Measurements from ENCODE around the gene MROH7. TPM values are rescaled to one million over a fixed set of nuclear protein-coding genes. Genes with fewer than 3 reads are reported as not detected.

The MROH7 gene
- total and polyA plus RNA-seq, 2 of the 13 experiments (the other 11 are each of a cell fraction or from before 2014, with no cell fraction given), result 0.09 TPM

- Histone ChIP-seq H3K4me3 (replicated peaks in 1 of 3; ENCODE audit: insufficient read depth in 1 of 3, low read depth in 2 of 3, low read length in 3 of 3) (no peak overlapping the region), H3K36me3 (replicated peaks in 1 of 2; ENCODE audit: control insufficient read depth in 1 of 2, insufficient read depth in 2 of 2, low read length in 2 of 2) (no peaks in the 10 kb centered on the region), H2AFZ (ENCODE audit: low read length) (no peak overlapping the region), H3K79me2 (ENCODE audit: insufficient read depth, low read length) (no peaks in the 10 kb centered on the region), H3K27ac (ENCODE audit: extremely low read length, insufficient read depth, low read length) (no peak overlapping the region), H3K9me3 (ENCODE audit: low read length) (no peaks in the 10 kb centered on the region), H4K20me1 (ENCODE audit: insufficient read depth, low read length) (no peaks in the 10 kb centered on the region), H3K4me1 (ENCODE audit: insufficient read depth, low read length) (peaks cover 7% of the 10 kb centered on the region), H3K27me3 (ENCODE audit: control insufficient read depth in 1 of 2, insufficient read depth in 2 of 2, low read length in 2 of 2) (peaks cover 0 to 18% of the 10 kb centered on the region in 2 experiments; a peak in 1 of 5 replicates), H3K9ac (ENCODE audit: insufficient read depth, low read depth, low read length) (no peak overlapping the region), H3K4me2 (ENCODE audit: low read depth, low read length) (no peak overlapping the region)
- no peak for ATAC-seq
- no CpG with 5 or more reads among the region's 8 CpGs for WGBS (ENCODE audit: low lambda C conversion rate)
- POLR2A ChIA-PET, result no interaction called here
- BruUV-seq (replicated peaks), result no TSS peak
- CTCF ChIA-PET (ENCODE audit: low intra/inter-chr PET ratio, low total read pairs), result no interaction called here
- FAIRE-seq, result no peak
- DNase-seq (ENCODE audit: low spot score), result no peak
- in situ Hi-C loops (cut with HindIII; ENCODE audit: extremely low pct_ligation_motif_present, low pct_unique_long_range_greater_than_20kb) (no loop called here), intact Hi-C loops (cut with micrococcal nuclease; ENCODE audit: unreplicated experiment) (no loop called here)
- TF ChIP-seq ZNF136 (CRISPR knock-in tag; IDR thresholded peaks at IDR 0.05; ENCODE audit: low read depth) (no peak), CHD4 (IDR thresholded peaks at IDR 0.05; ENCODE audit: borderline replicate concordance, low read length) (no peak), ZFP36 (IDR thresholded peaks at IDR 0.05; ENCODE audit: borderline replicate concordance, low read depth, low read length, partially characterized antibody) (peak; percentile 60)
These were observed 68.1 kb downstream of the MROH7 start for GRCh38 chr1:54709547-54710292.

- in situ Hi-C loops (cut with HindIII; ENCODE audit: extremely low pct_ligation_motif_present, low pct_unique_long_range_greater_than_20kb), result no loop called here
These were observed 68.8 kb downstream of the MROH7 start for GRCh38 chr1:54710434-54710833.

More at GRCh38 chr1:54710434-54710833, 68.8 kb downstream of the MROH7 start:
- Histone ChIP-seq H3K27me3 (ENCODE audit: control insufficient read depth in 1 of 2, insufficient read depth in 2 of 2, low read length in 2 of 2) (peaks cover 0 to 18% of the 10 kb centered on the region in 2 experiments; a peak in 1 of 5 replicates), H3K27ac (ENCODE audit: extremely low read length, insufficient read depth, low read length) (no peak overlapping the region), H3K4me1 (ENCODE audit: insufficient read depth, low read length) (peaks cover 13% of the 10 kb centered on the region), H3K9ac (ENCODE audit: insufficient read depth, low read depth, low read length) (no peak overlapping the region), H2AFZ (ENCODE audit: low read length) (no peak overlapping the region), H3K36me3 (replicated peaks in 1 of 2; ENCODE audit: control insufficient read depth in 1 of 2, insufficient read depth in 2 of 2, low read length in 2 of 2) (no peaks in the 10 kb centered on the region), H3K4me3 (replicated peaks in 1 of 3; ENCODE audit: insufficient read depth in 1 of 3, low read depth in 2 of 3, low read length in 3 of 3) (no peak overlapping the region), H3K4me2 (ENCODE audit: low read depth, low read length) (no peak overlapping the region), H4K20me1 (ENCODE audit: insufficient read depth, low read length) (no peaks in the 10 kb centered on the region), H3K9me3 (ENCODE audit: low read length) (no peaks in the 10 kb centered on the region), H3K79me2 (ENCODE audit: insufficient read depth, low read length) (no peaks in the 10 kb centered on the region)
- ChIA-PET POLR2A (no interaction called here), CTCF (ENCODE audit: low intra/inter-chr PET ratio, low total read pairs) (no interaction called here)
- FAIRE-seq (no peak), ATAC-seq (no peak), DNase-seq (ENCODE audit: low spot score) (no peak)
- BruUV-seq (replicated peaks), result no TSS peak
- no peak for TF ChIP-seq ZNF678 (CRISPR knock-in tag; IDR thresholded peaks at IDR 0.05)
- TF ChIP-seq ZNF17 (CRISPR knock-in tag; IDR thresholded peaks at IDR 0.05), result no peak
- TF ChIP-seq CEBPZ (IDR thresholded peaks at IDR 0.05; ENCODE audit: low read length), result no peak
- no peak for TF ChIP-seq EZH2 (conservative IDR thresholded peaks at IDR 0.05; ENCODE audit: low read depth, low read length)
- TF ChIP-seq ZNF782 (CRISPR knock-in tag; IDR thresholded peaks at IDR 0.05; ENCODE audit: borderline replicate concordance), result no peak
- TF ChIP-seq IKZF1 (IDR thresholded peaks at IDR 0.05), result no peak
- TF ChIP-seq ZFY (CRISPR knock-in tag; IDR thresholded peaks at IDR 0.05), result no peak
- TF ChIP-seq ZNF180 (CRISPR knock-in tag; IDR thresholded peaks at IDR 0.05; ENCODE audit: borderline replicate concordance, low read depth), result no peak
- no peak for TF ChIP-seq ZNF263 (CRISPR knock-in tag; IDR thresholded peaks at IDR 0.05)
- no peak for TF ChIP-seq FIP1L1 (IDR thresholded peaks at IDR 0.05; ENCODE audit: borderline replicate concordance, insufficient read depth, low read depth, low read length)
- no peak for TF ChIP-seq IKZF4 (CRISPR knock-in tag; IDR thresholded peaks at IDR 0.05; ENCODE audit: borderline replicate concordance, low read depth, not compliant biosample characterization)
- no peak for TF ChIP-seq ZNF232 (CRISPR knock-in tag; IDR thresholded peaks at IDR 0.05; ENCODE audit: borderline replicate concordance)
- WGBS (ENCODE audit: low lambda C conversion rate), result 34% methylated on average over 3 of the region's 3 CpGs
- intact Hi-C loops (cut with micrococcal nuclease; ENCODE audit: unreplicated experiment), result no loop called here

Data from HepG2 (cell line).